ENCODE data around the gene MUC2.

- TF ChIP-seq TAF1 (IDR thresholded peaks at IDR 0.05; ENCODE audit: control insufficient read depth, extremely low read depth, insufficient read depth, low read length, severe bottlenecking) (no peak), RBBP5 (IDR thresholded peaks at IDR 0.05; ENCODE audit: borderline replicate concordance, insufficient read depth, low read length, poor library complexity, severe bottlenecking) (no peak), MAX (CRISPR knock-in tag; IDR thresholded peaks at IDR 0.05) (no peak), DPF2 (IDR thresholded peaks at IDR 0.05) (no peak), STAG1 (CRISPR knock-in tag; IDR thresholded peaks at IDR 0.05; ENCODE audit: borderline replicate concordance) (no peak), RBM22 (IDR thresholded peaks at IDR 0.05; ENCODE audit: low read depth, low read length, poor library complexity, severe bottlenecking) (no peak), ZNF140 (CRISPR knock-in tag; IDR thresholded peaks at IDR 0.05) (no peak), POLR2G (IDR thresholded peaks at IDR 0.05; ENCODE audit: low read depth, low read length) (no peak), ZBTB26 (CRISPR knock-in tag; IDR thresholded peaks at IDR 0.05) (no peak), MEF2A (IDR thresholded peaks at IDR 0.05; ENCODE audit: control insufficient read depth, low read depth, low read length) (no peak), TFAP4 (CRISPR knock-in tag; IDR thresholded peaks at IDR 0.05; ENCODE audit: borderline replicate concordance) (no peak)
These were observed 12.7 kb downstream of the MUC2 start for GRCh38 chr11:1087279-1087960.
